ENCODE results near the gene RAB12.

Gene RAB12

GRCh38 chr18:8627540-8627939 lies 18.3 kb downstream of the RAB12 start:
- TF ChIP-seq REST (IDR thresholded peaks at IDR 0.05; ENCODE audit: insufficient read depth in 1 of 2, low read depth in 2 of 2, low read length in 2 of 2) = no peak
- no peak for TF ChIP-seq TAF1 (IDR thresholded peaks at IDR 0.05; ENCODE audit: borderline replicate concordance, insufficient read depth, low read length)
- no peak for TF ChIP-seq FOXP2 (optimal IDR thresholded peaks at IDR 0.05; ENCODE audit: borderline replicate concordance, extremely low read depth, extremely low read length, insufficient read depth)
- TF ChIP-seq POLR2AphosphoS5 (IDR thresholded peaks at IDR 0.05; ENCODE audit: low read depth, low read length) = no peak
- TF ChIP-seq SIN3A (IDR thresholded peaks at IDR 0.05; ENCODE audit: borderline replicate concordance, insufficient read depth, low read length) = no peak

- TF ChIP-seq TAF1 (IDR thresholded peaks at IDR 0.05; ENCODE audit: borderline replicate concordance, insufficient read depth, low read length) (no peak), POLR2AphosphoS5 (IDR thresholded peaks at IDR 0.05; ENCODE audit: low read depth, low read length) (no peak), REST (IDR thresholded peaks at IDR 0.05; ENCODE audit: insufficient read depth in 1 of 2, low read depth in 2 of 2, low read length in 2 of 2) (no peak), SIN3A (IDR thresholded peaks at IDR 0.05; ENCODE audit: borderline replicate concordance, insufficient read depth, low read length) (no peak), FOXP2 (optimal IDR thresholded peaks at IDR 0.05; ENCODE audit: borderline replicate concordance, extremely low read depth, extremely low read length, insufficient read depth) (no peak)
These were observed 20.4 kb downstream of the RAB12 start for GRCh38 chr18:8629602-8630001.

GRCh38 chr18:8630546-8630945 lies 21.3 kb downstream of the RAB12 start:
- TF ChIP-seq POLR2AphosphoS5 (IDR thresholded peaks at IDR 0.05; ENCODE audit: low read depth, low read length) = no peak
- no peak for TF ChIP-seq FOXP2 (optimal IDR thresholded peaks at IDR 0.05; ENCODE audit: borderline replicate concordance, extremely low read depth, extremely low read length, insufficient read depth)
- TF ChIP-seq REST (IDR thresholded peaks at IDR 0.05; ENCODE audit: insufficient read depth in 1 of 2, low read depth in 2 of 2, low read length in 2 of 2) = no peak
- no peak for TF ChIP-seq SIN3A (IDR thresholded peaks at IDR 0.05; ENCODE audit: borderline replicate concordance, insufficient read depth, low read length)
- TF ChIP-seq TAF1 (IDR thresholded peaks at IDR 0.05; ENCODE audit: borderline replicate concordance, insufficient read depth, low read length) = no peak

- no peak for TF ChIP-seq REST (IDR thresholded peaks at IDR 0.05; ENCODE audit: insufficient read depth in 1 of 2, low read depth in 2 of 2, low read length in 2 of 2)
- no peak for TF ChIP-seq POLR2AphosphoS5 (IDR thresholded peaks at IDR 0.05; ENCODE audit: low read depth, low read length)
- TF ChIP-seq FOXP2 (optimal IDR thresholded peaks at IDR 0.05; ENCODE audit: borderline replicate concordance, extremely low read depth, extremely low read length, insufficient read depth) = no peak
- no peak for TF ChIP-seq TAF1 (IDR thresholded peaks at IDR 0.05; ENCODE audit: borderline replicate concordance, insufficient read depth, low read length)
- TF ChIP-seq SIN3A (IDR thresholded peaks at IDR 0.05; ENCODE audit: borderline replicate concordance, insufficient read depth, low read length) = no peak
These were observed 22.0 kb downstream of the RAB12 start for GRCh38 chr18:8631265-8631664.

- no peak for TF ChIP-seq TAF1 (IDR thresholded peaks at IDR 0.05; ENCODE audit: borderline replicate concordance, insufficient read depth, low read length)
- no peak for TF ChIP-seq POLR2AphosphoS5 (IDR thresholded peaks at IDR 0.05; ENCODE audit: low read depth, low read length)
- no peak for TF ChIP-seq REST (IDR thresholded peaks at IDR 0.05; ENCODE audit: insufficient read depth in 1 of 2, low read depth in 2 of 2, low read length in 2 of 2)
- no peak for TF ChIP-seq SIN3A (IDR thresholded peaks at IDR 0.05; ENCODE audit: borderline replicate concordance, insufficient read depth, low read length)
- no peak for TF ChIP-seq FOXP2 (optimal IDR thresholded peaks at IDR 0.05; ENCODE audit: borderline replicate concordance, extremely low read depth, extremely low read length, insufficient read depth)
These were observed 23.1 kb downstream of the RAB12 start for GRCh38 chr18:8632386-8632785.

All from PFSK-1 (cell line).